Cardiac fibroblast (primary cell): ENCODE data around the gene KAZN.

Experiments used
- DNase-seq, 2 donors: peaks; one replicate each; pipeline versions ENCODE4 v3.0.0 to v3.0.0-alpha.2; 2010; ENCODE audit warnings: low read depth in 2 of 2
- H3K4me3 ChIP-seq, 2 donors: replicated peaks in 1 of 2; 1 replicate in 1 of 2; 2 replicates in 1 of 2; pipeline ENCODE4 v1.5.1; 2011; ENCODE audit warnings: low read depth in 2 of 2, low read length in 2 of 2, mild to moderate bottlenecking in 2 of 2, moderate library complexity in 1 of 2
- TF ChIP-seq, protein P1 (sequence below): IDR thresholded peaks from one replicate; pipeline ENCODE4 v1.5.1; 2011; ENCODE audit warnings: low read depth, mild to moderate bottlenecking, low read length, inconsistent platforms

Gene KAZN

DNA sequence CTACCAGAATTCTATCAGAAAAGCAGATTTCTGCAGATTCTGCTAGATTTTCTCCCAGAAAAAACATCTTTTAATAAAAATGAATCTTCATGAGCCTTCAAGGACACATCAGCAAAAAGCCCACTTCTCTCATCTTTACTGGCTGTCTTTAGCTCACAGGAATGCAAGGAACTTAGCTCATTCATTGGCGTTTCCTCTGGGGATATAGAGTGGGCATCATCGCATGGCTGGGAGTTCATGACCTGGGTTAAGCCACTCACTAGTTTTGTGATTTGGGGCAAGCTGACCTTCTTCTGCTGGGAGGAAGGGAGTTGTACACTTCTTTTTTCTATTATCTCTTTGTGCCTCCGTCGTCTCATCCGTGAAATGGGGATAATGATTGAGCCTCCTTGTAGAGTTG lies 149.7 kb downstream of the KAZN start:
- DNase-seq = no peak
- TF ChIP-seq, protein P1, sequence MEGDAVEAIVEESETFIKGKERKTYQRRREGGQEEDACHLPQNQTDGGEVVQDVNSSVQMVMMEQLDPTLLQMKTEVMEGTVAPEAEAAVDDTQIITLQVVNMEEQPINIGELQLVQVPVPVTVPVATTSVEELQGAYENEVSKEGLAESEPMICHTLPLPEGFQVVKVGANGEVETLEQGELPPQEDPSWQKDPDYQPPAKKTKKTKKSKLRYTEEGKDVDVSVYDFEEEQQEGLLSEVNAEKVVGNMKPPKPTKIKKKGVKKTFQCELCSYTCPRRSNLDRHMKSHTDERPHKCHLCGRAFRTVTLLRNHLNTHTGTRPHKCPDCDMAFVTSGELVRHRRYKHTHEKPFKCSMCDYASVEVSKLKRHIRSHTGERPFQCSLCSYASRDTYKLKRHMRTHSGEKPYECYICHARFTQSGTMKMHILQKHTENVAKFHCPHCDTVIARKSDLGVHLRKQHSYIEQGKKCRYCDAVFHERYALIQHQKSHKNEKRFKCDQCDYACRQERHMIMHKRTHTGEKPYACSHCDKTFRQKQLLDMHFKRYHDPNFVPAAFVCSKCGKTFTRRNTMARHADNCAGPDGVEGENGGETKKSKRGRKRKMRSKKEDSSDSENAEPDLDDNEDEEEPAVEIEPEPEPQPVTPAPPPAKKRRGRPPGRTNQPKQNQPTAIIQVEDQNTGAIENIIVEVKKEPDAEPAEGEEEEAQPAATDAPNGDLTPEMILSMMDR = no peak
- H3K4me3 ChIP-seq = no peak overlapping the region

DNA sequence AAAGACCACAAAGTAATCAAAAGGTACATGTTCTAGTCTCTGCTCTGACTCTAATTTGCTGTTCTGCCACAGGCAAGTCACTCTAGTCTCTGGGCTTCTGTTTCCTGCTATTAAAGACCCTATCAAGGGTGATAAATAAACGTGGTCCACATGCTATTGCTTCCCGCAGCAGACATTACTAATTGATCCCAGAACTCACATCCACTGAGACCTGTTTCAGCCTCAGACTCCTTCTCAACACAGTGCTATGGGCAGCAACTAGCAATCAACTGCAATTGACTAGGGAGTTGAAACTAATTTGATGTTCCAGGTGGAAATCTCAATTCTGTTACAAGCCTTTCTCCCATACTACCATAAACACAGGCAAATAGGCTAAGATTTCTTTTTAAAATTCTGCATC lies 150.5 kb downstream of the KAZN start:
- no peak for DNase-seq
- TF ChIP-seq, protein P1 = no peak

DNA sequence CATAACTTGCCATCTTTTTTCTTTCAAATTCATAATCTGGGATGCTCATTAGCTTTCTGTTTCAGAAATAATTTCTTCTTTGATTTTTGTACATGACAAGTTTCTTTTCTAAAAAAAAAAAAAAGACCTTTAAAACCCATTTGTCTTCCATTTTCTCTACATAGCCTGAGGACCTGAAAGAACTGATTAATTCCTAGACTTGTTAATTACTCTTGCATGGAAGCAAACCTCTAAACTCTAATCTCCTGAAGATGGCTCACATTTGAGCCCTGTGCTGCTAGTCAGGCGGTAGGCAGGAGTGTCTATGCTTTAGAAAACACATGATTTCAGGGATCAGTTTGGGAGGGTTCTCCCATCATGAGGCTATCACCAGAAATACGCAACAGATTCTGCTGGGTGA lies 152.0 kb downstream of the KAZN start:
- no peak for DNase-seq
- TF ChIP-seq, protein P1 = no peak
- no peak overlapping the region for H3K4me3 ChIP-seq

More for the DNA sequence above, 150.5 kb downstream of the KAZN start:
- no peak overlapping the region for H3K4me3 ChIP-seq

DNA sequence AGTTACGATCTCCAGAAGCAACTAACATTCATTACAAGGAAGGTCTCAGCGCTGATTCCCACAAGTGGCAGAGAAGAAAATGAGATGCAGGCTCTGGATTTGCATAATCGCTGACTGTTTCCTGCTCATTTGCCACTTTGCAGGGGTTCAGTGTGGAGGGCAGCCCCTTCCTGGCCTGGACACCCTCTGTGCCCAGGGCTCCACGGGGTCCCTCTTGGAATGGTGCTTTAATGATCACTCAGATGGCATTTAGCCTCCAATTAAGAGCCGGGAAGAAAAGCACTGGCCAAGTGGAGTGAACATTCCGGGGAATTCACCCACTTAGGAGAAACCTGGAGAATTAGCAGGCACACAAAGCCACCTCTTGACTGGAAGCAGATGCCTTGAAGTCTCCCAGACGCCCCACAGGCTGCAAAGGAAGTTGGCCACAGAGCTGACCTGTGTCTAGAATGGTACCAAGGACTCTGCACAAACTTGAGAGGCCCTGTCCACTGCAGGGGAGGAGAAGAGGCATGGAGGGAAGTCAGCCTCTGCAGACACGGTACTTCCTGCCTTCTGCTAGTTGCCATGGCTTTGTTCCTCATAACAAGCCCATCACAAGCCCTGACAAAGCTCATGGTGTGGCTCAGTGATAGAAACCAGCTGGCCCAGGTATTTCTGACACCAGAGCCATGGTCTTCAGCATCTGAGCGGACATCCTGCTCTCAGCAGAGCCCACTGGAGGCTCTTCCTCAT lies 157.2 kb downstream of the KAZN start:
- TF ChIP-seq, protein P1 = no peak
- no peak overlapping the region for H3K4me3 ChIP-seq
- DNase-seq = no peak

DNA sequence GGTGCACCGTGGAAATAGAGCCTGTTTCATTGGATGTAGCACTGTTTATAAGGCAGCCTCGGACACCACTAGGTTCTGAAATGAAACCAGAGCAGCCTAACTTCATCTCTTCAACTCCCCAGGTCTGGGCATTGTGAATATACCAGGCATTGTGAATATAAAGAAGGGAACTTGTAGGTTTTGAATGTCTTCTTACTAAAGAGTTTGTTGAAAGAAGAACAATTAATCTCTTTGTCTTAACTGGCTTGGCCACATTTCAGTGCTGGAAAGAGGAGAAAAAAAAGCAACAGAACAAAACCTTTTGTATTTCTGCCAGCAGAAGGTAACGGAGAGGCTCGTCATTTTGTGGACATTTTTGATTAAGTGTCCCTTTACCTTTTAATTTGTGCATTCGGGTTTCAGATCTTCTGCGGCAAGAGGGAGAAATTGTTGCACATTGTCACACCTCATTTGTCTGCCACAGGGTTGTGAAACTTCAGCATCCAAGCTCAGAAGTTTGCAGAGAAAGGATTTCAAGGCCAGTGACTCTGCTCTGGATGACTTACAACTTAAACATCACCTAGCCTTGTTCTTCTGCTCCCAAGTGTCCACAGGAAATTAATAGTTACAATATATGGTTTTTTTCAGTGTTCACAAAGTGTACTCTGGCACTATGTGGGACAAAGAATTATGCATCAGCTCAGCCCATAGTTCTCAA lies 158.3 kb downstream of the KAZN start:
- TF ChIP-seq, protein P1 = no peak
- no peak for DNase-seq
- H3K4me3 ChIP-seq = no peak overlapping the region

DNA sequence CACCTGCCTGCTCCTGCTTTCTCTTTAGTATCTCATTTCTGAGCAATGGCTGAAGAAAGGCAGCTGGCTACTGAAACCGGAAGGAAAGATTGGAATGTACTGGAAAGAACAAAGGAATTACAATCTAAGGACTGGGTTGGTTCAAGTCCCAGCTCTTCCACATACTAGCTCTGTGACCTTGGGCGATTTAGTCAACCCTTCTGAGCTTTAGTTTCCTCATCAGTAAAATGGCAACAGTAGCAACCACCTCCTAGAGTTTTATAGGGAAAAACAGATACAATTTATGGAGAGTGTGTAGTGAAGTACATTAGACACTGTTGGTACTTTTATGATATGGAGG lies 158.8 kb downstream of the KAZN start:
- DNase-seq = no peak
- TF ChIP-seq, protein P1 = no peak
- H3K4me3 ChIP-seq = no peak overlapping the region
